Kidney (tissue), 14 donors: ENCODE data around the gene FCER1G. TPM values are rescaled to one million over a fixed set of nuclear protein-coding genes. Genes with fewer than 3 reads are reported as not detected.

Source experiments
- DNase-seq, 5 donors: peaks; one replicate each; pipeline ENCODE4 v3.0.0-alpha.2; 2013 to 2020
- FAIRE-seq: peaks from 2 replicates; lab custom pipeline; 2012; peaks lifted over from hg19 to GRCh38; lab: Jason Lieb, UNC
- H3K27ac ChIP-seq, 2 donors: one replicate each; pipeline ENCODE4 v1.7.0; 2013; ENCODE audit warnings: low read depth in 2 of 2, low read length in 2 of 2, inconsistent platforms in 1 of 2
- H3K27me3 ChIP-seq: one replicate; pipeline ENCODE4 v1.7.1; 2013; ENCODE audit warnings: low read length, inconsistent platforms; ENCODE audit not compliant: control insufficient read depth, insufficient read depth
- H3K36me3 ChIP-seq, 3 donors: one replicate each; pipeline versions ENCODE4 v1.7.0 to v1.7.1; 2013; ENCODE audit warnings: low read length in 3 of 3, control low read depth in 1 of 3, inconsistent platforms in 1 of 3; ENCODE audit not compliant: insufficient read depth in 3 of 3, control insufficient read depth in 2 of 3
- H3K4me1 ChIP-seq, 3 donors: one replicate each; pipeline versions ENCODE4 v1.7.0 to v1.7.1; 2013; ENCODE audit warnings: low read length in 3 of 3, inconsistent platforms in 1 of 3, low read depth in 1 of 3; ENCODE audit not compliant: control insufficient read depth in 2 of 3, insufficient read depth in 2 of 3
- H3K4me3 ChIP-seq, 3 donors: one replicate each; pipeline versions ENCODE4 v1.7.0 to v1.8.1; 2013; ENCODE audit warnings: low read length in 3 of 3, control low read depth in 1 of 3, inconsistent platforms in 1 of 3
- H3K9ac ChIP-seq, 3 donors: one replicate each; pipeline versions ENCODE4 v1.7.0 to v1.7.1; 2013; ENCODE audit warnings: low read length in 3 of 3, control low read depth in 1 of 3, inconsistent platforms in 1 of 3
- H3K9me3 ChIP-seq, 3 donors: one replicate each; pipeline versions ENCODE4 v1.7.0 to v1.7.1; 2013; ENCODE audit warnings: low read length in 3 of 3, control low read depth in 1 of 3, inconsistent platforms in 1 of 3; ENCODE audit not compliant: control insufficient read depth in 2 of 3, insufficient read depth in 1 of 3
- CTCF ChIP-seq: IDR thresholded peaks from 3 replicates; pipeline ENCODE4 v1.5.1; 2012; ENCODE audit warnings: mild to moderate bottlenecking, moderate library complexity, borderline replicate concordance; ENCODE audit not compliant: insufficient read depth; ENCODE audit errors: extremely low read depth
- intact Hi-C: fragments of 100-400 bp; cut with DNase I; formaldehyde crosslinking; loops from one replicate; pipeline ENCODE4 v1.11.1; 2022
- polyA plus RNA-seq: library from polyadenylated mRNA; stranded (reverse); fragments of 350-450 nt; fragmentation: Illumina TruSeq; extraction: RNeasy Lipid Tissue Mini Kit (QIAGEN cat#74804); gene quantifications from one replicate; pipeline ENCODE4 v1.2.3, GENCODE V29; 2014; ENCODE audit warnings: low read depth, low replicate concordance; ENCODE audit not compliant: insufficient read depth
- total RNA-seq: library from RNA; stranded (reverse); fragmentation: NEBNext Ultra II Directional; extraction: Animal tissue kit (Norgen Biotek cat#: 25700); gene quantifications from one replicate; pipeline ENCODE4 v1.2.1, GENCODE V29; 2021
- donor health status: control.
- donor health status: control.
- donor health status: control.
- donor health status: control.
- donor health status: control.
- donor health status: DM: yes; HTN: yes; CAD: no.
- donor health status: Normal renal cell carcinoma (clear cell type).

Gene FCER1G
- total and polyA plus RNA-seq, 2 donors from 2014 or later: 38.9 to 43.4 TPM

GRCh38 chr1:161189036-161189435 is 26.1 kb upstream of the FCER1G start:
- no peak for FAIRE-seq
- intact Hi-C loops: no loop called here
- peak in 1 of 5 donors; percentile 14 for DNase-seq
- H3K27me3 ChIP-seq: no peaks in the 10 kb centered on the region
- no peaks in the 10 kb centered on the region for H3K36me3 ChIP-seq
- no peak overlapping the region for H3K9ac ChIP-seq
- H3K4me1 ChIP-seq: peaks cover 0 to 5% (median 2%) of the 10 kb centered on the region in 3 donors
- no peak overlapping the region for H3K27ac ChIP-seq
- no peak overlapping the region for H3K4me3 ChIP-seq
- no peak for TF ChIP-seq CTCF
- no peaks in the 10 kb centered on the region for H3K9me3 ChIP-seq

GRCh38 chr1:161190962-161191521 is 24.1 kb upstream of the FCER1G start:
- Histone ChIP-seq H3K27ac (no peak overlapping the region), H3K9ac (no peak overlapping the region), H3K36me3 (peaks cover 0 to 4% (median 0%) of the 10 kb centered on the region in 3 donors), H3K27me3 (no peaks in the 10 kb centered on the region), H3K4me1 (peaks cover 0 to 5% (median 2%) of the 10 kb centered on the region in 3 donors), H3K9me3 (no peaks in the 10 kb centered on the region), H3K4me3 (no peak overlapping the region)
- TF ChIP-seq CTCF: no peak
- FAIRE-seq (no peak), DNase-seq (peak in 1 of 5 donors; percentile 68)
- intact Hi-C loops: no loop called here

- H3K27ac ChIP-seq: no peak overlapping the region
- peaks cover 0 to 4% (median 0%) of the 10 kb centered on the region in 3 donors for H3K36me3 ChIP-seq
- no peaks in the 10 kb centered on the region for H3K27me3 ChIP-seq
- no peaks in the 10 kb centered on the region for H3K9me3 ChIP-seq
- peaks cover 0 to 5% (median 1%) of the 10 kb centered on the region in 3 donors for H3K4me1 ChIP-seq
- peak in 1 of 5 donors; percentile 64 for DNase-seq
- no peak for TF ChIP-seq CTCF
- H3K9ac ChIP-seq: no peak overlapping the region
- intact Hi-C loops: no loop called here
- no peak for FAIRE-seq
- no peak overlapping the region for H3K4me3 ChIP-seq
These were observed 23.1 kb upstream of the FCER1G start for GRCh38 chr1:161191971-161192370.
